Endothelial cell of umbilical vein (primary cell): ENCODE results near the gene AUTS2.

Experiments used
- CTCF ChIP-seq, 2 donors: IDR thresholded peaks; 1 replicate in 1 of 2; 2 replicates in 1 of 2; pipeline ENCODE4 v1.5.1; 2011; ENCODE audit warnings: low read length in 2 of 2, mild to moderate bottlenecking in 2 of 2, moderate library complexity in 2 of 2, control low read depth in 1 of 2, inconsistent platforms in 1 of 2, low read depth in 1 of 2; ENCODE audit not compliant: insufficient read depth in 1 of 2; ENCODE audit errors: extremely low read depth in 1 of 2
- EZH2 ChIP-seq: IDR thresholded peaks from 2 replicates; pipeline ENCODE4 v1.6.1; 2012; ENCODE audit warnings: borderline replicate concordance, low read depth, mild to moderate bottlenecking, moderate library complexity, low read length, inconsistent platforms; ENCODE audit not compliant: severe bottlenecking
- MAX ChIP-seq: IDR thresholded peaks from 2 replicates; pipeline ENCODE4 v1.6.1; 2011; ENCODE audit not compliant: insufficient read depth, insufficient read length
- POLR2A ChIP-seq: IDR thresholded peaks from 2 replicates; pipeline ENCODE4 v1.6.1; 2012; ENCODE audit warnings: low read depth, mild to moderate bottlenecking, control low read depth, low read length
- POLR2AphosphoS5 ChIP-seq: IDR thresholded peaks from 2 replicates; pipeline ENCODE4 v1.6.1; 2012; ENCODE audit warnings: low read depth, mild to moderate bottlenecking, control low read depth, low read length, moderate library complexity; ENCODE audit not compliant: insufficient read depth

GRCh38 chr7:69772718-69773436 is 174.6 kb downstream of the AUTS2 start:
- TF ChIP-seq POLR2A (no peak), CTCF (IDR thresholded peaks at IDR 0.05; ENCODE audit: extremely low read depth in 1 of 2, insufficient read depth in 1 of 2, low read depth in 1 of 2, low read length in 2 of 2) (no peak), EZH2 (no peak), MAX (no peak), POLR2AphosphoS5 (no peak)
